ENCODE data around the gene ARL15. TPM values are rescaled to one million over a fixed set of nuclear protein-coding genes. Genes with fewer than 3 reads are reported as not detected.

Gene ARL15
- total RNA-seq, 2 donors from 2014 or later = 14.3 to 24.1 TPM

GRCh38 chr5:54220230-54221040 lies 89.9 kb downstream of the ARL15 start:
- Histone ChIP-seq H3K27me3 (no peaks in the 10 kb centered on the region), H3K9me3 (no peaks in the 10 kb centered on the region), H3K4me1 (no peaks in the 10 kb centered on the region), H3K27ac (peak overlapping the region in 1 of 4 donors; percentile 36), H3K4me3 (peak overlapping the region in 1 of 2 donors; percentile 11), H3K36me3 (replicated peaks in 1 of 2; ENCODE audit: insufficient read depth in 1 of 2, low read depth in 2 of 2) (no peaks in the 10 kb centered on the region)
- peak; percentile 38 for ATAC-seq
- 26 to 50% methylated on average over 12 of the region's 12 CpGs for WGBS, 2 donors
- intact Hi-C loops (cut with DNase I) = no loop called here
- TF ChIP-seq CTCF (IDR thresholded peaks at IDR 0.05) (no peak), POLR2A (IDR thresholded peaks at IDR 0.05) (peak in 1 of 3 donors; percentile 12)
- peak in 1 of 4 donors; percentile 28 for DNase-seq

DNA sequence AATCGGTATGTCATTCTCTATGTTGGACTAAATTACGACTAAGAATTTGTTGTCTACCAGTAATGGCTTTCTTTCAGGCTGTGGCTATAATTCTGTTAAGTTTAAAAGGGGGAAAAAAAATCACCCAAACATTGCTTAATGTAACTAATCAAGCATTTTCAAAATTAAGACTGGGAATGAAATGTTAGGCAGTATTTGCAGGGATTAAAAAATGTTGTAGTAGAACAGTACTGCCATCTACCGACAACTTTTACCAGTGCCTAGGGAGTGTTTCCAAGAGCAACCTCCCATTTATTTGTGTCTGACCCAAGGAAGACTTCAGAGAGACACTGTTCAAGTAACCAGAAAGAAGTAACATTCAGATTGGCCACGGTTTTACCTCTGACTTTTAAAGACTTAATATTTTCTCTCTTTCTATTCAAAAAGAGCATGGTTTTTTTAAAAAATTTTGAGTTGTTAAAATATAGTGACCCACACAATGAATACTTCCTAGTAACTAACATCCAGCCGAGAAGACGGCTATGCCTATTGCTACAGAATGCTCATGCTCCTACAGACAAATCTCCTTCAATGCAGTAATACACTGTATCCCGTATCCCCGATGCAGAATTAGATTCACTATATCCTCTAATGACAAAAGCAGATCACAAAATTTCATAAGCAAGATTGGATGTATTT lies 92.4 kb downstream of the ARL15 start:
- no peaks in the 10 kb centered on the region for H3K4me1 ChIP-seq
- DNase-seq (peak; percentile 46 to 65 (median 51)), ATAC-seq (peak; percentile 69)
- WGBS, 2 donors = 59 to 60% methylated on average over 8 of the region's 8 CpGs
- H3K27me3 ChIP-seq = no peaks in the 10 kb centered on the region
- intact Hi-C loops (cut with DNase I) = loop anchor here (10.0 kb wide), 1 partner anchor 733 kb away; the partner anchor contains the start of gene FST
- H3K9me3 ChIP-seq = no peaks in the 10 kb centered on the region
- TF ChIP-seq POLR2A (IDR thresholded peaks at IDR 0.05) = no peak
- TF ChIP-seq CTCF (IDR thresholded peaks at IDR 0.05) = peak; percentile 69 to 92 (median 86)
- H3K27ac ChIP-seq = no peak overlapping the region
- H3K36me3 ChIP-seq (replicated peaks in 1 of 2; ENCODE audit: insufficient read depth in 1 of 2, low read depth in 2 of 2) = no peaks in the 10 kb centered on the region
- no peak overlapping the region for H3K4me3 ChIP-seq

GRCh38 chr5:54215233-54215736 lies 95.1 kb downstream of the ARL15 start:
- H3K4me3 ChIP-seq = no peak overlapping the region
- no peak overlapping the region for H3K27ac ChIP-seq
- no peaks in the 10 kb centered on the region for H3K9me3 ChIP-seq
- DNase-seq (no peak), ATAC-seq (no peak)
- H3K27me3 ChIP-seq = no peaks in the 10 kb centered on the region
- no peaks in the 10 kb centered on the region for H3K36me3 ChIP-seq (replicated peaks in 1 of 2; ENCODE audit: insufficient read depth in 1 of 2, low read depth in 2 of 2)
- TF ChIP-seq CTCF (IDR thresholded peaks at IDR 0.05) (no peak), POLR2A (IDR thresholded peaks at IDR 0.05) (no peak)
- 80 to 84% methylated on average over 12 of the region's 12 CpGs for WGBS, 2 donors
- H3K4me1 ChIP-seq = no peaks in the 10 kb centered on the region
- intact Hi-C loops (cut with DNase I) = loop anchor here (10.0 kb wide), 1 partner anchor 730 kb away; the partner anchor contains the start of gene FST

DNA sequence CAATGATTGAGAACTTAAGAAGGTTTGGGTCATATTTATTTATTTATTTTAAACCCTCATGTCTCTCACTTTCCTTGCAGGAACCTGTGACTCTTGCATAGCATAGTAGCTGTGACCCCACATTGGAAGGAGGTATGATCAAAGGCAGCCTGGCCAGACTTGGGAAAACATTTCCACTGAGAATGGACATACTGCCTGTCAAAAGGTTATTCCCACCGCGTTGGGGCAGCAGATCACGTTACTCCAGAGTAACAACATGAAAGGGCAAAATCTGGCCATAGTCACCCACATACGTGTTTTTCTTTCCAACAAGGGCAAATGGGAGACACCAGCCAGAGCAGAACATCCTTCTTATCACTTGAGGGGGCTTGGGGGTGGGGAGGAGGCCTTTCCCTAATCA lies 95.7 kb downstream of the ARL15 start:
- Histone ChIP-seq H3K4me3 (no peak overlapping the region), H3K4me1 (no peaks in the 10 kb centered on the region), H3K9me3 (no peaks in the 10 kb centered on the region), H3K27me3 (peaks cover 0 to 2% of the 10 kb centered on the region in 2 donors), H3K27ac (no peak overlapping the region), H3K36me3 (replicated peaks in 1 of 2; ENCODE audit: insufficient read depth in 1 of 2, low read depth in 2 of 2) (no peaks in the 10 kb centered on the region)
- no peak for TF ChIP-seq CTCF (IDR thresholded peaks at IDR 0.05)
- no peak for TF ChIP-seq POLR2A (IDR thresholded peaks at IDR 0.05)
- no peak for DNase-seq
- WGBS, 2 donors = 89 to 91% methylated on average over 4 of the region's 4 CpGs
- intact Hi-C loops (cut with DNase I) = loop anchor here (10.0 kb wide), 1 partner anchor 730 kb away; the partner anchor contains the start of gene FST
- ATAC-seq = no peak
